Osteocyte (in vitro differentiated cells): Measurements from ENCODE around the gene PRAMEF27. TPM values are rescaled to one million over a fixed set of nuclear protein-coding genes. Genes with fewer than 3 reads are reported as not detected.
"Not testable (repeated sequence)": the region's sequence is repeated elsewhere in the genome, so short reads cannot be mapped to it uniquely, and the experiment has no call there.

Experiments
- DNase-seq: peaks from one replicate; pipeline ENCODE4 v3.0.0; 2021; ENCODE audit warnings: mixed read lengths; ENCODE audit not compliant: unreplicated experiment; ENCODE audit errors: extremely low spot score
- H3K27ac Mint-ChIP-seq: one replicate; pipeline ENCODE4 v1.8.0; 2021; ENCODE audit warnings: mild to moderate bottlenecking, mixed read lengths; ENCODE audit not compliant: unreplicated experiment
- H3K27me3 Mint-ChIP-seq: one replicate; pipeline ENCODE4 v1.8.0; 2021; ENCODE audit warnings: mixed read lengths; ENCODE audit not compliant: unreplicated experiment
- H3K36me3 Mint-ChIP-seq: one replicate; pipeline ENCODE4 v1.8.0; 2021; ENCODE audit warnings: mixed read lengths; ENCODE audit not compliant: unreplicated experiment
- H3K4me1 Mint-ChIP-seq: one replicate; pipeline ENCODE4 v1.8.0; 2021; ENCODE audit warnings: mixed read lengths; ENCODE audit not compliant: unreplicated experiment
- H3K4me3 Mint-ChIP-seq: one replicate; pipeline ENCODE4 v1.8.0; 2021; ENCODE audit warnings: mild to moderate bottlenecking, moderate library complexity, mixed read lengths; ENCODE audit not compliant: unreplicated experiment
- H3K9me3 Mint-ChIP-seq: one replicate; pipeline ENCODE4 v1.8.0; 2021; ENCODE audit warnings: mixed read lengths; ENCODE audit not compliant: unreplicated experiment
- long read RNA-seq: library from polyadenylated mRNA; unstranded; transcript quantifications from one replicate; pipeline ENCODE4 v2.0.0, GENCODE V29; 2021
- total RNA-seq: library from RNA; stranded (reverse); gene quantifications from 2 replicates; pipeline ENCODE4 v1.2.1, GENCODE V29; 2021

The PRAMEF27 gene
- not detected in 2 replicates for total RNA-seq
- long read RNA-seq = 0 reads

DNA sequence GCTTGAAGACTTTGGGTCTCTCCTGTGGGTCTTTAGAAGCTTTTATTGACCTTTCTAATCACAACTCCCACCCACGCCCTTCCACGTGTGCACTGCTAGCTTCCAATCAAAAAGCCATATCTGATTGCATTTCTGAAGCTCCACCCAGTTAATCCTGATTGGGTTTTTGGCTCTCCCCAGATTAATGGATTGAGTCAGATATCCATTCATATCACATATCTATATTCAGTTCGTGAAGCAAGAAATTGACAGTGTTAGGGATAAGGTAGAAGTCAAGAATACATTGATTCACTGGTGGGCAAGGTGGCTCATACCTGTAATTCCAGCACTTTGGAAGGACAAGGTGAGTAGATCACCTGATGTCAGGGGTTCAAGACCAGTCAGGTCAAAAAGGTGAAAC lies at the start of gene PRAMEF27:
TSS of gene PRAMEF27 (minus strand) at position 101 of the 400 bp plus-strand sequence. CDS start 2,916 bp downstream, outside the sequence.
- H3K4me3 Mint-ChIP-seq, DNase-seq, H3K27me3 Mint-ChIP-seq, H3K9me3 Mint-ChIP-seq, H3K27ac Mint-ChIP-seq, H3K36me3 Mint-ChIP-seq, H3K4me1 Mint-ChIP-seq: not testable (repeated sequence)

DNA sequence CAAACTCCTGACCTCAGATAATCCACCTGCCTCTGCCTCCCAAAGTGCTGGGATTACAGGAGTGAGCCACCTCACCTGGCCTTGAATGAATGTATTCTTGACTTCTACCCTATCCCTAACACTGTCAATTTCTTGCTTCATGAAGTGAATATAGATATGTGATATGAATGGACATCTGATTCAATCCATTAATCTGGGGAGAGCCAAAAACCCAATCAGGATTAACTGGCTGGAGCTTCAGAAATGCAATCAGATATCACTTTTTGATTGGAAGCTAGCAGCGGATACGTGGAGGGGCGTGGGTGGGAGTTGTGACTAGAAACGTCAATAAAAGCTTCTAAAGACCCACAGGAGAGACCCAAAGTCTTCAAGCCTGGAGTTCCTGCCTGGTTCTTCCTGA lies 14.1 kb upstream of the PRAMEF27 start, which contains the start of gene PRAMEF25:
TSS of gene PRAMEF25 (plus strand) at position 301 of the 400 bp plus-strand sequence. CDS start 2,920 bp downstream, outside the sequence.
- not testable (repeated sequence) for H3K27ac Mint-ChIP-seq, H3K27me3 Mint-ChIP-seq, H3K36me3 Mint-ChIP-seq, H3K4me1 Mint-ChIP-seq, H3K9me3 Mint-ChIP-seq, H3K4me3 Mint-ChIP-seq, DNase-seq

DNA sequence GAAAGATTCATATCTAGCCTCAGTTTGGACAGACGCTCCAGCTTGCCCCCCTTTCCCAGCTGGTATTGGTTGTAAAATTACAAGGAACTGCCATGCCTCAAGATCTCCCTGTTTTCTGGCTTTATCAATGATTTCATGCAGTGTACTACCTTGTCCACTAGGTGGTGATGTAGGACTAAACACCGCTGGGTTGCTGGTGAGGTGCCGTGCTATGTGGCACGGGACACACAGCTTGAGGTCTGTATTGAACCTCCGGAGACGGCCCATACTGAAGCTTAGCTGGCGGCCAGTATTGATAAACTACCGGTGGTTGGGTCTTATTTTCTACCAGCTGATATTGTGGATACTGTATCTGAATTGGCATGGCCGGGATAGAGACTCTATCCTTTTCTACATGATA lies 36.5 kb downstream of the PRAMEF27 start:
- not testable (repeated sequence) for H3K4me1 Mint-ChIP-seq, H3K4me3 Mint-ChIP-seq, H3K27ac Mint-ChIP-seq, H3K9me3 Mint-ChIP-seq, H3K36me3 Mint-ChIP-seq, H3K27me3 Mint-ChIP-seq
- peak; percentile 5 for DNase-seq

DNA sequence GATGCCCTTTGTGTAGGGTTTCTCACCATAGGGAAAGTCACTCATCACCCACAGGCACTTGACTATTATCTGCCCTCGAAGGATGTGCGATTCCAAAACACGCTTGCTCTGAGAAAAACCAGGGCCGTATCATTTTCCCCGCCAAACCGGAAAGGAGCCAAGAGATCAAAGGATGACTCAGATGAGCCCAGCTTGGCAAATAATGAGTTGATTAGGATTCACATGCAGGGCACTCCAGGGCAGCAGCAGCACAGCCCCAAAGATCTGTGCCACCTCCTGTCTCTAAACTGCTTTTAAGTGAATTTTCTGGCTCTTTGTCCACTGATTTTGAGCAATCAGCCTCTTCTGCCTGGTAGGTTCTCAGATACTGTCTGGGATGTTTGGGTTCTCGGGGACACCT lies 44.4 kb downstream of the PRAMEF27 start:
- not testable (repeated sequence) for H3K4me1 Mint-ChIP-seq, H3K27ac Mint-ChIP-seq, H3K4me3 Mint-ChIP-seq, H3K9me3 Mint-ChIP-seq, H3K36me3 Mint-ChIP-seq, DNase-seq, H3K27me3 Mint-ChIP-seq

DNA sequence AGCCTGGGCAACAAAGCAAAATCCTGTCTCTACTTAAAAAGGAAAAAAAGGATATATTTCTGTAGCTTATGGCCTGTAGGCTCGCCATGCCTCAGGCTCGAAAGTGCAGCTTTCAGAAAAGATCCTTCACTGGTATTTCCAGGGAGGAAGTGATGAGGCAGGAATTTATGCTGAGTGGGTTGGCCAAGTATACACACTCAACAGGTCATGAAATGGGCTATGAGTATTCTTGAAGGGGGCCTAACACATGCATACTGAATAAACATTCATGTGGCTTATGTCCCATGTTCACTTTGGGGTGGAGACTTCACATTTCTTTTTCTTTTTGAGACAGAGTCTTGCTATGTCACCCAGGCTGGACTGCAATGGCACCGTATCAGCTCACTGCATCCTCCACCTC lies 47.0 kb downstream of the PRAMEF27 start:
- H3K27ac Mint-ChIP-seq, H3K9me3 Mint-ChIP-seq, H3K27me3 Mint-ChIP-seq, H3K4me1 Mint-ChIP-seq, H3K36me3 Mint-ChIP-seq, DNase-seq, H3K4me3 Mint-ChIP-seq: not testable (repeated sequence)

DNA sequence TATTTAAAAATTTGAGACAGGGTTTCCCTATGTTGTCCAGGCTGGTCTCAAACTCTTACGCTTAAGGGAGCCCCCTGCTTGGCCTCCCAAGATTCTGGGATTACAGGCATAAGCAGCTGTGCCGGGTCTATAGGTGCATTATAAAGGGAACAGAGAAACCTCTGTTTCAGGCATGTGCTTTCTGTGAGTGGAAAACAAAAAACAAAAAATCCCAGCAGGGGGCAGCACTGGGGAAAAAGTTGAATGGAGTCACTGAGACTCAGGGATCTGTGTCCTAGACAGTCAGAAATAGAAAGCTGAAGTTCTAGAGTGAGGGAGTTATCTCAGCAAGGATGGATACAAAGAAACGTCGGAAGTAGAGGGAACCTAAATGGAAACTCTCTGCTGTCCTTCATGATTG lies 50.6 kb downstream of the PRAMEF27 start:
- not testable (repeated sequence) for H3K27me3 Mint-ChIP-seq, H3K36me3 Mint-ChIP-seq, H3K9me3 Mint-ChIP-seq, H3K27ac Mint-ChIP-seq, DNase-seq, H3K4me1 Mint-ChIP-seq, H3K4me3 Mint-ChIP-seq

Other genes with a start within 250 kb of the PRAMEF27 start
- not detected in 2 replicates for gene PRAMEF11, start 225.2 kb downstream of the PRAMEF27 start, total RNA-seq
- not detected in 2 replicates for gene HNRNPCL1, start 207.9 kb downstream of the PRAMEF27 start, total RNA-seq
- not detected in 2 replicates for gene PRAMEF2, start 199.5 kb downstream of the PRAMEF27 start, total RNA-seq
- gene PRAMEF4, start 170.4 kb downstream of the PRAMEF27 start, total RNA-seq = not detected in 2 replicates
- not detected in 2 replicates for gene PRAMEF10, start 158.3 kb downstream of the PRAMEF27 start, total RNA-seq
- gene PRAMEF7, start 140.0 kb downstream of the PRAMEF27 start, total RNA-seq = not detected in 2 replicates
- not detected in 2 replicates for gene PRAMEF6, start 109.0 kb downstream of the PRAMEF27 start, total RNA-seq
- gene HNRNPCL3, start 4.2 kb upstream of the PRAMEF27 start, total RNA-seq = not detected in 2 replicates
- gene PRAMEF25, start 14.2 kb upstream of the PRAMEF27 start, total RNA-seq = not detected in 2 replicates
- gene HNRNPCL2, start 60.3 kb upstream of the PRAMEF27 start, total RNA-seq = not detected in 2 replicates
- gene PRAMEF26, start 99.4 kb upstream of the PRAMEF27 start, total RNA-seq = not detected in 2 replicates
- gene HNRNPCL4, start 109.1 kb upstream of the PRAMEF27 start, total RNA-seq = not detected in 2 replicates
- not detected in 2 replicates for gene PRAMEF9, start 115.3 kb upstream of the PRAMEF27 start, total RNA-seq
- not detected in 2 replicates for gene PRAMEF13, start 144.8 kb upstream of the PRAMEF27 start, total RNA-seq
- gene PRAMEF18, start 169.6 kb upstream of the PRAMEF27 start, total RNA-seq = not detected in 2 replicates
- not detected in 2 replicates for gene PRAMEF5, start 197.6 kb upstream of the PRAMEF27 start, total RNA-seq
- gene PRAMEF8, start 228.6 kb upstream of the PRAMEF27 start, total RNA-seq = not detected in 2 replicates
- gene PRAMEF33, start 247.0 kb upstream of the PRAMEF27 start, total RNA-seq = not detected in 2 replicates